Measurements from ENCODE around the gene CCDC117.
A peak's percentile ranks its signal among the peaks of the same experiment; 100 is the strongest.
"Not testable (repeated sequence)": the region's sequence is repeated elsewhere in the genome, so short reads cannot be mapped to it uniquely, and the experiment has no call there.

Gene CCDC117

GRCh38 chr22:28737701-28738100 is 34.8 kb upstream of the CCDC117 start:
- ChIA-PET POLR2A (no interaction called here), CTCF (no interaction called here)
- no peak for DNase-seq (ENCODE audit: extremely low spot score)
- no peak for TF ChIP-seq CTCF (IDR thresholded peaks at IDR 0.05; ENCODE audit: control extremely low read depth, extremely low read depth, low read depth, missing control alignments)

- DNase-seq (ENCODE audit: extremely low spot score); POLR2A ChIA-PET; CTCF ChIA-PET: not testable (repeated sequence)
Measured at GRCh38 chr22:28738876-28739275, 33.6 kb upstream of the CCDC117 start.

GRCh38 chr22:28741200-28741784 is 31.2 kb upstream of the CCDC117 start:
- TF ChIP-seq CTCF (IDR thresholded peaks at IDR 0.05; ENCODE audit: control extremely low read depth, extremely low read depth, low read depth, missing control alignments), result peak; percentile 11
- DNase-seq (ENCODE audit: extremely low spot score), result no peak
- ChIA-PET POLR2A (interaction anchor here (0.6 to 0.9 kb wide), 3 partner anchors 31 to 81 kb away, joined by 3 to 6 read pairs (median 3); no protein-coding TSS in a partner anchor), CTCF (interaction anchor here (0.7 to 1.3 kb wide), 4 partner anchors 9 to 66 kb away, joined by 3 to 4 read pairs (median 3); no protein-coding TSS in a partner anchor)

GRCh38 chr22:28741785-28742561 is 30.5 kb upstream of the CCDC117 start, which contains the start of the genes CHEK2 and HSCB:
TSS of gene CHEK2 (minus strand) at chr22:28741820. CDS start at chr22:28734721, 7,099 bp downstream.
TSS of gene HSCB (plus strand) at chr22:28742039. CDS start at chr22:28742096, 57 bp downstream.
- ChIA-PET POLR2A (interaction anchor here (0.9 kb wide), 1 partner anchor 80 kb away, joined by 3 read pairs; no protein-coding TSS in a partner anchor), CTCF (interaction anchor here (0.7 to 1.3 kb wide), 4 partner anchors 9 to 67 kb away, joined by 3 to 4 read pairs (median 3); no protein-coding TSS in a partner anchor)
- peak; percentile 96 for DNase-seq (ENCODE audit: extremely low spot score)
- TF ChIP-seq CTCF (IDR thresholded peaks at IDR 0.05; ENCODE audit: control extremely low read depth, extremely low read depth, low read depth, missing control alignments), result no peak

- no peak for TF ChIP-seq CTCF (IDR thresholded peaks at IDR 0.05; ENCODE audit: control extremely low read depth, extremely low read depth, low read depth, missing control alignments)
- POLR2A ChIA-PET, result no interaction called here
- CTCF ChIA-PET, result interaction anchor here (1.0 kb wide), 1 partner anchor 22 kb away, joined by 3 read pairs; no protein-coding TSS in a partner anchor
- DNase-seq (ENCODE audit: extremely low spot score), result no peak
Measured at GRCh38 chr22:28742562-28742962, 29.9 kb upstream of the CCDC117 start.

- ChIA-PET POLR2A (no interaction called here), CTCF (interaction anchor here (1.0 to 1.2 kb wide), 3 partner anchors 20 to 29 kb away, joined by 3 to 6 read pairs (median 3); partner anchors contain the start of gene CCDC117)
- TF ChIP-seq CTCF (IDR thresholded peaks at IDR 0.05; ENCODE audit: control extremely low read depth, extremely low read depth, low read depth, missing control alignments), result no peak
Measured at GRCh38 chr22:28743852-28744251, 28.6 kb upstream of the CCDC117 start.

More at GRCh38 chr22:28743852-28744251, 28.6 kb upstream of the CCDC117 start:
- DNase-seq (ENCODE audit: extremely low spot score), result no peak
